ENCODE data around the gene ALDH7A1.

Gene ALDH7A1

GRCh38 chr5:126599499-126599898 lies 4.5 kb upstream of the ALDH7A1 start:
- peak overlapping the region; percentile 77 for H3K27ac ChIP-seq
- CTCF ChIA-PET: no interaction called here
- TF ChIP-seq, protein P1, sequence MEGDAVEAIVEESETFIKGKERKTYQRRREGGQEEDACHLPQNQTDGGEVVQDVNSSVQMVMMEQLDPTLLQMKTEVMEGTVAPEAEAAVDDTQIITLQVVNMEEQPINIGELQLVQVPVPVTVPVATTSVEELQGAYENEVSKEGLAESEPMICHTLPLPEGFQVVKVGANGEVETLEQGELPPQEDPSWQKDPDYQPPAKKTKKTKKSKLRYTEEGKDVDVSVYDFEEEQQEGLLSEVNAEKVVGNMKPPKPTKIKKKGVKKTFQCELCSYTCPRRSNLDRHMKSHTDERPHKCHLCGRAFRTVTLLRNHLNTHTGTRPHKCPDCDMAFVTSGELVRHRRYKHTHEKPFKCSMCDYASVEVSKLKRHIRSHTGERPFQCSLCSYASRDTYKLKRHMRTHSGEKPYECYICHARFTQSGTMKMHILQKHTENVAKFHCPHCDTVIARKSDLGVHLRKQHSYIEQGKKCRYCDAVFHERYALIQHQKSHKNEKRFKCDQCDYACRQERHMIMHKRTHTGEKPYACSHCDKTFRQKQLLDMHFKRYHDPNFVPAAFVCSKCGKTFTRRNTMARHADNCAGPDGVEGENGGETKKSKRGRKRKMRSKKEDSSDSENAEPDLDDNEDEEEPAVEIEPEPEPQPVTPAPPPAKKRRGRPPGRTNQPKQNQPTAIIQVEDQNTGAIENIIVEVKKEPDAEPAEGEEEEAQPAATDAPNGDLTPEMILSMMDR (conservative IDR thresholded peaks at IDR 0.05; ENCODE audit: low read depth): no peak
- POLR2A ChIA-PET (ENCODE audit: low non-redundant PET): no interaction called here
- DNase-seq (ENCODE audit: low spot score): no peak

DNA sequence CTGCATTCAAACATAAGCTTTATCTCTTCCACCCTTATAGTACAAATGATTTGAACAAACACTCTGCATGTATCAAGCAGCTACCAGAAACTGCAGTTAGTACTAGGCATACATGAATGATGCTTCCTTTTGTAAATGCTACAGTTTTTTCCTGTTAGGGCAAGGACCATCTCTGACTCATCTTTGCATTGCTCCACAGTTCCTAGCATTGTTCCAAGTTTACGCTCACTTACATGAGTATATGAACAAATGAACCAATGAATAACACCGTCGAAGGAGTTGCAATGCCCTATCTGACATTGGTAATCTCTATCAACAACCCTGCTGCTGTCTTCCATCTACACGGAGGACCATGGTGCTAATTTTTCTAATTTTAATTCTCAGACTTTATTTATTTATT lies 2.1 kb upstream of the ALDH7A1 start:
- peak; percentile 86 for DNase-seq (ENCODE audit: low spot score)
- ChIA-PET CTCF (interaction anchor here (0.6 kb wide), 2 partner anchors 90 to 1714 kb away, joined by 3 read pairs; no protein-coding TSS in a partner anchor), POLR2A (ENCODE audit: low non-redundant PET) (no interaction called here)
- H3K27ac ChIP-seq: peak overlapping the region; percentile 90
- TF ChIP-seq, protein P1 (conservative IDR thresholded peaks at IDR 0.05; ENCODE audit: low read depth): no peak

DNA sequence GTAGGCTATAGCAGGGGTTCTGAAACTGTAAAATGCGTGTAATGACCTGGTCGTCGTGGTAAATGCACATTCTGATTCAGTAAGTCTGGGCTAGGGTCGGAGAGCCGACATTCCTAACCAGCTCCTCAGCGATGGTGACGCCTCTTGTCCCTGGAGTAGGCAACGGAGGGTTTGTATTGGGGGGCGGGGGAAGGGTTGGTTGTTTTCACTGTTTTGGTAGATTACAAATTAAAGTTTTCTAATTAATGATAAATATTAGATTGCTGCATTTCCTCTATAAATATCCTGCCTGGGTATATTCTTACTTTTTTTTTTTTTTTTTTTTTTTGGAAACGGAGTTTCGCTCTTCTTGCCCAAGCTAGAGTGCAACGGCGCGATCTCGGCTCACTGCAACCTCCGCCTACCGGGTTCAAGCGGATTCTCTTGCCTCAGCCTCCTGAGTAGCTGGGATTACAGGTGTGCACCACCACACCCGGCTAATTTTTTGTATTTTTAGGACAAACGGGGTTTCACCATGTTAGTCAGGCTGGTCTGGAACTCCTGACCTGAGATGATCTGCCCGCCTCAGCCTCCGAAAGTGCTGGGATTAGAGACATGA lies 566 bp upstream of the ALDH7A1 start:
- ChIA-PET POLR2A (ENCODE audit: low non-redundant PET) (interaction anchor here (0.7 kb wide), 1 partner anchor 820 kb away, joined by 3 read pairs; no protein-coding TSS in a partner anchor), CTCF (interaction anchor here (0.6 to 1.9 kb wide), 7 partner anchors 11 to 256 kb away, joined by 3 to 7 read pairs (median 4); no protein-coding TSS in a partner anchor)
- TF ChIP-seq, protein P1 (conservative IDR thresholded peaks at IDR 0.05; ENCODE audit: low read depth): 0 out of 2 replicates have a peak, but pooled peaks have one; percentile 13
- DNase-seq (ENCODE audit: low spot score): no peak
- H3K27ac ChIP-seq: peak overlapping the region; percentile 90

GRCh38 chr5:126591549-126591948 lies 3.5 kb downstream of the ALDH7A1 start:
- no peak for DNase-seq (ENCODE audit: low spot score)
- ChIA-PET CTCF (interaction anchor here (0.8 kb wide), 1 partner anchor 27 kb away, joined by 4 read pairs; no protein-coding TSS in a partner anchor), POLR2A (ENCODE audit: low non-redundant PET) (no interaction called here)
- TF ChIP-seq, protein P1 (conservative IDR thresholded peaks at IDR 0.05; ENCODE audit: low read depth): no peak
- H3K27ac ChIP-seq: no peak overlapping the region

- no peak overlapping the region for H3K27ac ChIP-seq
- no peak for DNase-seq (ENCODE audit: low spot score)
- ChIA-PET POLR2A (ENCODE audit: low non-redundant PET) (no interaction called here), CTCF (interaction anchor here (0.7 kb wide), 1 partner anchor 11 kb away, joined by 3 read pairs; the partner anchor contains the start of gene PHAX)
- TF ChIP-seq, protein P1 (conservative IDR thresholded peaks at IDR 0.05; ENCODE audit: low read depth): no peak
These were observed 5.3 kb downstream of the ALDH7A1 start for GRCh38 chr5:126589536-126590297.

DNA sequence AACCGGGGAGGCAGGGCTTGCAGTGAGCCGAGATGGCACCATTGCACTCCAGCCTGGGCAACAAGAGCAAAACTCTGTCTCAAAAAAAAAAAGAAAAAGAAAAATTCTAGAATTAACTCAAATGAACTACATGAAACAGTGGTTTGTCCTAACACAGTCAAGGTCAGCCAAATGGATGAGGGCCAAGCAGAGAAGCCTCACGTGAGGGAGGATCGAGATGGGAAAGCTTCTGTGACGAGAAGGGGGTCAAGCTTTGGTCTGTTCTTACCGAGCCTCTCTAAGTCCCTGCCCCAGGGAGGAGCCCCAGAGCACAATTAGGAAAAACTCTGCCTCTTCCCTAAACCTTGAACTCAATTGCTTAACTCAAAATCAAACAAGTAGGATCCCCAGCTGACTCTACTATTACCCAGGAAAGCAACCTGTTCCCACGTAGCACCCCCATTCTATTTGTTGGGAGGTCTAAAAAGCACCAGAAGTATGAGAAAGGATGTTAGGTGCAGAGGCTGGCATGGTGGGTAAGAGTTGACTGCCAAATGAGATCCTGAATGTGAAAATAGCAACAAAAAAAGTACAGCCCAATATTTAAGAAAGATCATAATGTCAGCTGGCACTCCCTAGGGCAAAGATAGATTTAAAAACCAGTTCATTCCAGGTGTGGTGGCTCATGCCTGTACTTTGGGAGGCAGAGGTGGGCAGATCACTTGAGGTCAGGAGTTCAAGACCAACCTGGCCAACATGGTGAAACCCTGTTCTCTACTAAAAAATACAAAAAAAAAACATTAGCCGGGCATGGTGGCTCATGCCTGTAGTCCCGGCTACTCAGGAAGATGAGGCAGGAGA lies 7.2 kb downstream of the ALDH7A1 start:
- no peak for DNase-seq (ENCODE audit: low spot score)
- TF ChIP-seq, protein P1 (conservative IDR thresholded peaks at IDR 0.05; ENCODE audit: low read depth): no peak
- ChIA-PET POLR2A (ENCODE audit: low non-redundant PET) (no interaction called here), CTCF (interaction anchor here (0.9 kb wide), 1 partner anchor 13 kb away, joined by 3 read pairs; the partner anchor contains the start of gene PHAX)
- H3K27ac ChIP-seq: no peak overlapping the region
